H9 (cell line): ENCODE results near the gene EXOG. TPM values are rescaled to one million over a fixed set of nuclear protein-coding genes. Genes with fewer than 3 reads are reported as not detected.

ENCODE experiments used
- DNase-seq: peaks from one replicate; pipeline ENCODE4 v3.0.0-alpha.2; 2017
- H2AFZ ChIP-seq: one replicate; pipeline ENCODE4 v1.6.1; 2013; ENCODE audit warnings: mild to moderate bottlenecking, low read length, control low read depth, moderate library complexity
- H2AK5ac ChIP-seq: 2 replicates; pipeline ENCODE4 v1.6.1; 2013; ENCODE audit warnings: low read length, control low read depth, mixed read lengths; ENCODE audit not compliant: insufficient read length
- H2BK120ac ChIP-seq: one replicate; pipeline ENCODE4 v1.6.1; 2013; ENCODE audit warnings: low read depth, mild to moderate bottlenecking, low read length, control low read depth, inconsistent platforms; ENCODE audit not compliant: poor library complexity, severe bottlenecking
- H2BK12ac ChIP-seq: 2 replicates; pipeline ENCODE4 v1.6.1; 2013; ENCODE audit warnings: low read length, control low read depth, mixed read lengths, low read depth; ENCODE audit not compliant: insufficient read length
- H2BK15ac ChIP-seq: 2 replicates; pipeline ENCODE4 v1.6.1; 2013; ENCODE audit warnings: low read depth, low read length, control low read depth
- H2BK20ac ChIP-seq: one replicate; pipeline ENCODE4 v1.6.1; 2013; ENCODE audit warnings: low read depth, mild to moderate bottlenecking, low read length, control low read depth, inconsistent platforms; ENCODE audit not compliant: poor library complexity, severe bottlenecking
- H2BK5ac ChIP-seq: 2 replicates; pipeline ENCODE4 v1.6.1; 2013; ENCODE audit warnings: low read length, control low read depth, mixed read lengths; ENCODE audit not compliant: insufficient read length
- H3K14ac ChIP-seq: 2 replicates; pipeline ENCODE4 v1.6.1; 2013; ENCODE audit warnings: low read length, control low read depth; ENCODE audit not compliant: insufficient read depth
- H3K18ac ChIP-seq: 2 replicates; pipeline ENCODE4 v1.6.1; 2013; ENCODE audit warnings: low read depth, mild to moderate bottlenecking, mixed read lengths, low read length, control low read depth; ENCODE audit not compliant: insufficient read length
- H3K23ac ChIP-seq: 2 replicates; pipeline ENCODE4 v1.6.1; 2013; ENCODE audit warnings: low read length, control low read depth, mixed read lengths, low read depth; ENCODE audit not compliant: insufficient read length
- H3K23me2 ChIP-seq: 2 replicates; pipeline ENCODE4 v1.6.1; 2013; ENCODE audit warnings: low read depth, mild to moderate bottlenecking, mixed read lengths, low read length, control low read depth; ENCODE audit not compliant: insufficient read length, poor library complexity, severe bottlenecking
- H3K27ac ChIP-seq: 2 replicates; pipeline ENCODE4 v1.5.1; 2013; ENCODE audit warnings: low read length, control low read depth, mixed read lengths, low read depth; ENCODE audit not compliant: insufficient read length
- H3K27me3 ChIP-seq: 2 replicates; pipeline ENCODE4 v1.6.1; 2013; ENCODE audit warnings: low read length, control low read depth, inconsistent platforms; ENCODE audit not compliant: insufficient read depth
- H3K4ac ChIP-seq: 2 replicates; pipeline ENCODE4 v1.6.1; 2013; ENCODE audit warnings: low read depth, mild to moderate bottlenecking, control low read depth, inconsistent platforms, low read length, moderate library complexity
- H3K4me1 ChIP-seq: 2 replicates; pipeline ENCODE4 v1.6.1; 2013; ENCODE audit warnings: low read length, control low read depth, inconsistent platforms; ENCODE audit not compliant: insufficient read depth
- H3K4me2 ChIP-seq: 2 replicates; pipeline ENCODE4 v1.6.1; 2013; ENCODE audit warnings: low read length, control low read depth, mixed read lengths; ENCODE audit not compliant: insufficient read length, insufficient read depth
- H3K56ac ChIP-seq: 2 replicates; pipeline ENCODE4 v1.6.1; 2013; ENCODE audit warnings: low read depth, mild to moderate bottlenecking, mixed read lengths, low read length, control low read depth; ENCODE audit not compliant: insufficient read length
- H3K79me1 ChIP-seq: 2 replicates; pipeline ENCODE4 v1.6.1; 2013; ENCODE audit warnings: low read depth, mild to moderate bottlenecking, moderate library complexity, low read length, control low read depth, inconsistent platforms; ENCODE audit not compliant: insufficient read depth, poor library complexity, severe bottlenecking
- H3K79me2 ChIP-seq: 2 replicates; pipeline ENCODE4 v1.6.1; 2013; ENCODE audit warnings: low read length, control low read depth, inconsistent platforms; ENCODE audit not compliant: insufficient read depth
- H3K9ac ChIP-seq: 2 replicates; pipeline ENCODE4 v1.6.1; 2013; ENCODE audit warnings: low read length, control low read depth, mixed read lengths; ENCODE audit not compliant: insufficient read length; ENCODE audit errors: extremely low read depth
- H3K9me3 ChIP-seq: one replicate; pipeline ENCODE4 v1.6.1; 2013; ENCODE audit warnings: low read depth, low read length, inconsistent platforms; ENCODE audit not compliant: control insufficient read depth
- H3T11ph ChIP-seq: one replicate; pipeline ENCODE4 v1.6.1; 2013; ENCODE audit warnings: mild to moderate bottlenecking, low read length, control low read depth, inconsistent platforms
- H4K20me1 ChIP-seq: one replicate; pipeline ENCODE4 v1.6.1; 2013; ENCODE audit not compliant: control insufficient read depth, insufficient read length, insufficient read depth
- H4K5ac ChIP-seq: 2 replicates; pipeline ENCODE4 v1.6.1; 2013; ENCODE audit warnings: low read depth, mild to moderate bottlenecking, mixed read lengths, low read length, control low read depth; ENCODE audit not compliant: insufficient read length
- H4K8ac ChIP-seq: replicated peaks from 2 replicates; pipeline ENCODE4 v1.6.1; 2013; ENCODE audit warnings: low read length, control low read depth, mixed read lengths, low read depth; ENCODE audit not compliant: insufficient read length
- H4K91ac ChIP-seq: 2 replicates; pipeline ENCODE4 v1.6.1; 2013; ENCODE audit warnings: low read depth, mild to moderate bottlenecking, moderate library complexity, mixed read lengths, low read length, control low read depth; ENCODE audit not compliant: insufficient read length
- H3K27ac Mint-ChIP-seq, 3 experiments: 2 replicates in 2 of 3; 3 replicates in 1 of 3; pipeline ENCODE4 v1.8.0; 2020 to 2021; ENCODE audit warnings: mixed read lengths in 3 of 3, mild to moderate bottlenecking in 1 of 3, moderate library complexity in 1 of 3
- H3K27me3 Mint-ChIP-seq: 2 replicates; pipeline ENCODE4 v1.8.0; 2021; ENCODE audit warnings: low read depth, mild to moderate bottlenecking, moderate library complexity, mixed read lengths
- H3K36me3 Mint-ChIP-seq, 3 experiments: 2 replicates in 2 of 3; 3 replicates in 1 of 3; pipeline ENCODE4 v1.8.0; 2020 to 2021; ENCODE audit warnings: low read depth in 3 of 3, mixed read lengths in 3 of 3; ENCODE audit not compliant: insufficient read depth in 1 of 3
- H3K4me1 Mint-ChIP-seq, 2 experiments: 2 replicates each; pipeline ENCODE4 v1.8.0; 2020; ENCODE audit warnings: mixed read lengths in 2 of 2
- H3K4me3 Mint-ChIP-seq, 2 experiments: 2 replicates in 1 of 2; 3 replicates in 1 of 2; pipeline ENCODE4 v1.8.0; 2020 to 2021; ENCODE audit warnings: mild to moderate bottlenecking in 2 of 2, mixed read lengths in 2 of 2, moderate library complexity in 1 of 2
- H3K9me3 Mint-ChIP-seq, 2 experiments: 2 replicates in 1 of 2; 3 replicates in 1 of 2; pipeline ENCODE4 v1.8.0; 2020; ENCODE audit warnings: mild to moderate bottlenecking in 2 of 2, mixed read lengths in 2 of 2, moderate library complexity in 1 of 2
- CTCF ChIP-seq: fragments of 200-600 bp; sonication (generic); conservative IDR thresholded peaks from 3 replicates; pipeline ENCODE4 v1.8.0; 2021; ENCODE audit warnings: antibody characterized with exemption, mild to moderate bottlenecking
- WGBS: extraction: QIAGEN DNeasy Blood & Tissue Kit; methylation state at CpG from one replicate; pipeline ENCODE4 v1.1.7; 2013; ENCODE audit warnings: missing lambda C conversion rate, low lambda C conversion rate, mixed read lengths; ENCODE audit not compliant: insufficient read length; ENCODE audit errors: extremely low coverage; 5-methylcytosine and 5-hydroxymethylcytosine counted together
- total RNA-seq: library from RNA; stranded (reverse); gene quantifications from 2 replicates; pipeline ENCODE4 v1.2.1, GENCODE V29; 2021

The EXOG gene
- total RNA-seq, 1 experiment from 2014 or later, result 14.1 TPM

- H3K36me3 Mint-ChIP-seq, result peaks cover 5 to 19% (median 18%) of the 10 kb centered on the region in 3 experiments; a peak in 6 of 7 replicates
These were observed 62.7 kb downstream of the EXOG start for GRCh38 chr3:38558864-38559263.

More at GRCh38 chr3:38558864-38559263, 62.7 kb downstream of the EXOG start:
- no peaks in the 10 kb centered on the region for H3K27me3 ChIP-seq
- H2BK15ac ChIP-seq, result no peak overlapping the region
- H3K27ac Mint-ChIP-seq, result no peak overlapping the region
- H4K91ac ChIP-seq, result no peak overlapping the region
- H4K5ac ChIP-seq, result no peak overlapping the region
- no peak overlapping the region for H2BK20ac ChIP-seq
- no peak overlapping the region for H3K4me2 ChIP-seq
- H3K4ac ChIP-seq, result no peak overlapping the region
- peak; percentile 26; the same call in 1 of the 3 replicates for TF ChIP-seq CTCF
- no peak overlapping the region for H2AFZ ChIP-seq
- H3K23me2 ChIP-seq, result no peaks in the 10 kb centered on the region
- no peaks in the 10 kb centered on the region for H3K9me3 ChIP-seq
- H2BK5ac ChIP-seq, result no peak overlapping the region
- H3K4me3 Mint-ChIP-seq, result no peak overlapping the region
- H2BK12ac ChIP-seq, result no peak overlapping the region
- H3K79me2 ChIP-seq, result no peaks in the 10 kb centered on the region
- H3K4me1 ChIP-seq, result no peaks in the 10 kb centered on the region
- H3K18ac ChIP-seq, result no peak overlapping the region
- no peak overlapping the region for H3K23ac ChIP-seq
- DNase-seq, result peak; percentile 4
- no peak overlapping the region for H4K8ac ChIP-seq
- H3K27ac ChIP-seq, result no peak overlapping the region
- peaks cover 5% of the 10 kb centered on the region for H3K27me3 Mint-ChIP-seq
- no peak overlapping the region for H3K9ac ChIP-seq
- no peaks in the 10 kb centered on the region for H3K79me1 ChIP-seq
- H2AK5ac ChIP-seq, result no peak overlapping the region
- H2BK120ac ChIP-seq, result no peak overlapping the region
- no peak overlapping the region for H3K14ac ChIP-seq
- no peak overlapping the region for H3T11ph ChIP-seq
- H3K56ac ChIP-seq, result no peak overlapping the region
- no peaks in the 10 kb centered on the region for H4K20me1 ChIP-seq
- no CpG with 5 or more reads among the region's 1 CpG for WGBS
- peaks cover 0 to 5% of the 10 kb centered on the region in 2 experiments; a peak in 2 of 5 replicates for H3K9me3 Mint-ChIP-seq
- no peaks in the 10 kb centered on the region for H3K4me1 Mint-ChIP-seq
